Activated naive CD4-positive, alpha-beta T cell treated with anti-CD3 and anti-CD28 coated beads, Interleukin-2, amount 10 ng/mL, durations not matched to agents 7 days and 5 days (primary cell): ENCODE data around the gene CHI3L1.

Experiments
- CTCF ChIA-PET: fragments of 350-600 bp; sonication (Branson Sonifier 250); formaldehyde crosslinking; loops from one replicate; lab custom pipeline; 2021; ENCODE audit warnings: antibody characterized with exemption; lab: Charles Lee
- DNase-seq: peaks from one replicate; pipeline ENCODE4 v3.0.0-alpha.2; 2020
- H3K27ac Mint-ChIP-seq: one replicate; pipeline ENCODE4 v1.8.0; 2021; ENCODE audit warnings: mild to moderate bottlenecking, moderate library complexity, mixed read lengths
- H3K27me3 Mint-ChIP-seq: one replicate; pipeline ENCODE4 v1.8.0; 2021; ENCODE audit warnings: mild to moderate bottlenecking, mixed read lengths
- H3K36me3 Mint-ChIP-seq: one replicate; pipeline ENCODE4 v1.8.0; 2021; ENCODE audit warnings: mixed read lengths
- H3K4me1 Mint-ChIP-seq: one replicate; pipeline ENCODE4 v1.8.0; 2021; ENCODE audit warnings: mixed read lengths
- H3K4me3 Mint-ChIP-seq: one replicate; pipeline ENCODE4 v1.8.0; 2021; ENCODE audit warnings: mild to moderate bottlenecking, moderate library complexity, mixed read lengths
- H3K9me3 Mint-ChIP-seq: one replicate; pipeline ENCODE4 v1.8.0; 2021; ENCODE audit warnings: mixed read lengths

Gene CHI3L1

GRCh38 chr1:203199816-203200571 lies 13.5 kb upstream of the CHI3L1 start:
- CTCF ChIA-PET: interaction anchor here (0.8 to 1.1 kb wide), 2 partner anchors 14 to 16 kb away, joined by 3 to 5 read pairs; no protein-coding TSS in a partner anchor
- Mint-ChIP-seq H3K4me3 (no peak overlapping the region), H3K9me3 (no peaks in the 10 kb centered on the region), H3K36me3 (no peaks in the 10 kb centered on the region), H3K27ac (no peak overlapping the region), H3K27me3 (peaks cover 25% of the 10 kb centered on the region), H3K4me1 (no peaks in the 10 kb centered on the region)
- no peak for DNase-seq

- Mint-ChIP-seq H3K27ac (no peak overlapping the region), H3K4me3 (no peak overlapping the region), H3K4me1 (no peaks in the 10 kb centered on the region), H3K36me3 (no peaks in the 10 kb centered on the region), H3K9me3 (no peaks in the 10 kb centered on the region), H3K27me3 (peaks cover 25% of the 10 kb centered on the region)
- no peak for DNase-seq
- CTCF ChIA-PET: interaction anchor here (0.5 to 1.1 kb wide), 2 partner anchors 17 to 179 kb away, joined by 4 to 5 read pairs; no protein-coding TSS in a partner anchor
Measured at GRCh38 chr1:203199481-203199815, 12.9 kb upstream of the CHI3L1 start.

- no peaks in the 10 kb centered on the region for H3K9me3 Mint-ChIP-seq
- H3K4me1 Mint-ChIP-seq: no peaks in the 10 kb centered on the region
- CTCF ChIA-PET: interaction anchor here (0.5 to 0.7 kb wide), 3 partner anchors 27 to 828 kb away, joined by 3 to 4 read pairs (median 3); no protein-coding TSS in a partner anchor
- H3K4me3 Mint-ChIP-seq: no peak overlapping the region
- H3K27ac Mint-ChIP-seq: no peak overlapping the region
- H3K36me3 Mint-ChIP-seq: no peaks in the 10 kb centered on the region
- H3K27me3 Mint-ChIP-seq: peaks cover 25% of the 10 kb centered on the region
- no peak for DNase-seq
Measured at GRCh38 chr1:203199002-203199401, 12.5 kb upstream of the CHI3L1 start.

GRCh38 chr1:203197625-203198024 lies 11.1 kb upstream of the CHI3L1 start:
- Mint-ChIP-seq H3K36me3 (no peaks in the 10 kb centered on the region), H3K4me3 (no peak overlapping the region), H3K4me1 (no peaks in the 10 kb centered on the region), H3K27me3 (peaks cover 21% of the 10 kb centered on the region), H3K27ac (no peak overlapping the region), H3K9me3 (no peaks in the 10 kb centered on the region)
- CTCF ChIA-PET: interaction anchor here (0.9 kb wide), 1 partner anchor 19 kb away, joined by 5 read pairs; no protein-coding TSS in a partner anchor
- no peak for DNase-seq

GRCh38 chr1:203196371-203196770 lies 9.9 kb upstream of the CHI3L1 start:
- DNase-seq: no peak
- no peak overlapping the region for H3K4me3 Mint-ChIP-seq
- CTCF ChIA-PET: interaction anchor here (1.4 to 1.7 kb wide), 2 partner anchors 20 to 21 kb away, joined by 3 to 4 read pairs; no protein-coding TSS in a partner anchor
- no peak overlapping the region for H3K27ac Mint-ChIP-seq
- H3K4me1 Mint-ChIP-seq: no peaks in the 10 kb centered on the region
- H3K36me3 Mint-ChIP-seq: no peaks in the 10 kb centered on the region
- no peaks in the 10 kb centered on the region for H3K9me3 Mint-ChIP-seq
- H3K27me3 Mint-ChIP-seq: peaks cover 17% of the 10 kb centered on the region

- Mint-ChIP-seq H3K27me3 (peaks cover 14% of the 10 kb centered on the region), H3K27ac (no peak overlapping the region), H3K4me3 (no peak overlapping the region), H3K9me3 (no peaks in the 10 kb centered on the region), H3K4me1 (no peaks in the 10 kb centered on the region), H3K36me3 (no peaks in the 10 kb centered on the region)
- CTCF ChIA-PET: no interaction called here
- no peak for DNase-seq
Measured at GRCh38 chr1:203190949-203191348, 4.4 kb upstream of the CHI3L1 start.

GRCh38 chr1:203189951-203190352 lies 3.4 kb upstream of the CHI3L1 start:
- CTCF ChIA-PET: no interaction called here
- H3K36me3 Mint-ChIP-seq: no peaks in the 10 kb centered on the region
- peaks cover 14% of the 10 kb centered on the region for H3K27me3 Mint-ChIP-seq
- no peaks in the 10 kb centered on the region for H3K9me3 Mint-ChIP-seq
- no peak overlapping the region for H3K27ac Mint-ChIP-seq
- no peak for DNase-seq
- H3K4me3 Mint-ChIP-seq: no peak overlapping the region
- H3K4me1 Mint-ChIP-seq: no peaks in the 10 kb centered on the region

- Mint-ChIP-seq H3K36me3 (no peaks in the 10 kb centered on the region), H3K4me3 (no peak overlapping the region), H3K4me1 (no peaks in the 10 kb centered on the region), H3K27me3 (peaks cover 18% of the 10 kb centered on the region), H3K27ac (no peak overlapping the region), H3K9me3 (no peaks in the 10 kb centered on the region)
- DNase-seq: no peak
- CTCF ChIA-PET: interaction anchor here (1.0 kb wide), 1 partner anchor 26 kb away, joined by 3 read pairs; no protein-coding TSS in a partner anchor
Measured at GRCh38 chr1:203188686-203189232, 2.3 kb upstream of the CHI3L1 start.

- no peak for DNase-seq
- H3K27me3 Mint-ChIP-seq: peaks cover 18% of the 10 kb centered on the region
- H3K36me3 Mint-ChIP-seq: no peaks in the 10 kb centered on the region
- no peaks in the 10 kb centered on the region for H3K9me3 Mint-ChIP-seq
- no peak overlapping the region for H3K4me3 Mint-ChIP-seq
- no peak overlapping the region for H3K27ac Mint-ChIP-seq
- no peaks in the 10 kb centered on the region for H3K4me1 Mint-ChIP-seq
- CTCF ChIA-PET: interaction anchor here (1.0 to 1.2 kb wide), 2 partner anchors 13 to 27 kb away, joined by 3 to 4 read pairs; no protein-coding TSS in a partner anchor
Measured at GRCh38 chr1:203187689-203188264, 1.3 kb upstream of the CHI3L1 start.

GRCh38 chr1:203187304-203187685 lies 791 bp upstream of the CHI3L1 start:
- no peak for DNase-seq
- no peaks in the 10 kb centered on the region for H3K9me3 Mint-ChIP-seq
- H3K36me3 Mint-ChIP-seq: no peaks in the 10 kb centered on the region
- CTCF ChIA-PET: interaction anchor here (1.2 kb wide), 1 partner anchor 12 kb away, joined by 4 read pairs; no protein-coding TSS in a partner anchor
- peaks cover 18% of the 10 kb centered on the region for H3K27me3 Mint-ChIP-seq
- H3K4me1 Mint-ChIP-seq: no peaks in the 10 kb centered on the region
- no peak overlapping the region for H3K4me3 Mint-ChIP-seq
- H3K27ac Mint-ChIP-seq: no peak overlapping the region

GRCh38 chr1:203186091-203186445 lies 436 bp downstream of the CHI3L1 start:
- no peak for DNase-seq
- Mint-ChIP-seq H3K27me3 (peaks cover 22% of the 10 kb centered on the region), H3K4me3 (no peak overlapping the region), H3K4me1 (no peaks in the 10 kb centered on the region), H3K36me3 (no peaks in the 10 kb centered on the region), H3K9me3 (no peaks in the 10 kb centered on the region), H3K27ac (no peak overlapping the region)
- CTCF ChIA-PET: interaction anchor here (1.7 kb wide), 1 partner anchor 15 kb away, joined by 7 read pairs; no protein-coding TSS in a partner anchor

GRCh38 chr1:203185585-203185984 lies 919 bp downstream of the CHI3L1 start:
- CTCF ChIA-PET: interaction anchor here (1.7 kb wide), 1 partner anchor 15 kb away, joined by 7 read pairs; no protein-coding TSS in a partner anchor
- H3K36me3 Mint-ChIP-seq: no peaks in the 10 kb centered on the region
- H3K27ac Mint-ChIP-seq: no peak overlapping the region
- H3K9me3 Mint-ChIP-seq: no peaks in the 10 kb centered on the region
- H3K4me1 Mint-ChIP-seq: no peaks in the 10 kb centered on the region
- no peak overlapping the region for H3K4me3 Mint-ChIP-seq
- H3K27me3 Mint-ChIP-seq: peaks cover 25% of the 10 kb centered on the region
- peak; percentile 14 for DNase-seq

- Mint-ChIP-seq H3K27ac (no peak overlapping the region), H3K36me3 (no peaks in the 10 kb centered on the region), H3K4me1 (no peaks in the 10 kb centered on the region), H3K4me3 (no peak overlapping the region), H3K9me3 (no peaks in the 10 kb centered on the region), H3K27me3 (peaks cover 24% of the 10 kb centered on the region)
- peak; percentile 4 for DNase-seq
- CTCF ChIA-PET: interaction anchor here (1.7 kb wide), 1 partner anchor 14 kb away, joined by 7 read pairs; no protein-coding TSS in a partner anchor
Measured at GRCh38 chr1:203185061-203185461, 1.4 kb downstream of the CHI3L1 start.

- Mint-ChIP-seq H3K4me1 (no peaks in the 10 kb centered on the region), H3K27ac (no peak overlapping the region), H3K4me3 (no peak overlapping the region), H3K36me3 (no peaks in the 10 kb centered on the region), H3K9me3 (no peaks in the 10 kb centered on the region), H3K27me3 (peaks cover 18% of the 10 kb centered on the region)
- no peak for DNase-seq
- CTCF ChIA-PET: interaction anchor here (1.7 kb wide), 1 partner anchor 14 kb away, joined by 7 read pairs; no protein-coding TSS in a partner anchor
Measured at GRCh38 chr1:203184467-203184866, 2.0 kb downstream of the CHI3L1 start.
